NOMO-1 (cell line): ENCODE data around the gene SCUBE1.

ENCODE experiments used
- DNase-seq, 2 experiments: peaks; one replicate each; lab custom pipeline; 2025; ENCODE audit not compliant: unreplicated experiment in 2 of 2; lab: John Stamatoyannopoulos, UW

The SCUBE1 gene

DNA sequence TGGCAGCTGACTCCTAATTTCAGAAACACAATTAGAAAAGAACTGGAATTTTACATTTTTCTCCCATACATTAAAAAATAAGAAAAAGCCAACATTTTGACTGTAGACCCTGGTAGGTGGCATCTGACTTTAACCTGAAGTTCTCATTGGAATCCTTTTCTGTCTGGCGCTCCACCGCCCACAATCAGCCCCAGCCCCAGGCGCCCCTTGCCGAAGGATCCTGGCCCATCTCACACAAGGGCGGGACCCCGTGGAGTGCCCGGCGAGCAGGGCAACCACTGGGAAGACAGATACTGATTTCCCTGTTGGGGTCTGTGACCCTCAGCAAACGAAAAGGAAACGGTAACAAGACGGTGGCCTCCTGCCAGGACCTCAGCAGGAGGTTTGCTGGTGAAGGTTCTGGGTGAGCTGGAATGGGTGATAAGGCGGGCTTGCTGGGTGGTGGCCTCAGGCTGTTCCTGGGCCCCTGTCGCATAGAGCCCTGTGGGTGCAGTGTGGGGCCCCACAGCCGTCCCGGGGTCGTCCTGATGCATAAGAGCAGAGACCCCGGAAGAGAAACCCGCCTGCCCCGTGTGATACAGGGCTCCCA is 176.1 kb downstream of the SCUBE1 start:
- DNase-seq = no peak

DNA sequence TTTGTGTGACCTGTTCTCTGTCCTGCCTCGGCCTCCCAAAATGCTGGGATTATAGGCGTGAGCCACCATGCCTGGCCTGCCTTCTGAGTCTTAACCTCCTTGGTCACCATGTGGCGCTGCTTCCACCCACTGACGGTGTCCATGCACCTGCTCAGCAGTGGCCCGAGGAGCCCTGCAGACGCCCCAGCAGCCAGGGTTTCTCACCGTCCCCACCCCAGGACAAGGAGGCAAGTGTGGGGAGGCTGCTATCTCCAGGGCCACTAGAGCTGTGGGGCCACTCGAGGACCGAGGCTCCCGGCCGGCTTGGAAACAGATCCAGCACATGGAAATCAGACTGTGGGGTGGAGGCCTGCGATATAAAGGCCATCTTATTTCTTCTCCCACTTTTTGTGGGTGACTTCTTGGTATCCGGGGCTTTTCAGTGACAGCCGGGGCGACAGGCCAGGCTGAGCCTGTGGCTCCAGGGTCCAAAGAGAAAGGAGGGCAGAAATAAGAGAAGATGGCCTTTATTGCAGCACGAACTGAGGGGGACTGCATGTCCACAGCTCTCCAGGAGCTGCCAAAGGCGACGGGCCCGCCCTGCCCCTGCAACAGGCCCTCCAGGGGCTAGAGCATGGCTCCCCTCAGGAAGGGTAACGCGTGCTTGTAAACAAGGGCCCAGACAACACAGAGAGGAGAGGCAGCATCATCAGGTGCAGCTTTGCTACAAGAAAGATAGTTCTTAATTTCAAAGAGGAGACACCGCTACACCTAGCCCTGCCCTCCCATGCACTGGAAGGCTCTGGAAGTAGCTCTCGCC is 176.8 kb downstream of the SCUBE1 start:
- no peak for DNase-seq

DNA sequence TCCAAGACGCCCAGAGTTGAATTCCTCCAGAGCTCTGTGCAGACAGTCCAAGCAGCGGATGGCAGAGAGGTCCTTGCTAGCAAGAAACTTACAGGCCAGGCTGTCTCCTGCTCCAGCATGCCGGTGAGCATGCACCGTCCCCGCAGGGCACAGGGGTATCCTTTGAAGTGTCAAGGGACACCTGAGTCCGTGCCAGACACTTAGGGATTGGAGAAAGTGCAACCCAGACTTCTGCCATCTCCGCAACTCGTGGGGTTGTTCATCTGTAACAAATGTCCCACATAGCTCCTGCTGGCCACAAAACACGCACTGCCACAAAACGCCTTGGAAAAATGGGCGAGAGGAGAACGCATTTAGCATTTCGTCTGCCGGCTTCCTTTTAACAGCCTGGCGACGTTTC is 178.5 kb downstream of the SCUBE1 start:
- no peak for DNase-seq

DNA sequence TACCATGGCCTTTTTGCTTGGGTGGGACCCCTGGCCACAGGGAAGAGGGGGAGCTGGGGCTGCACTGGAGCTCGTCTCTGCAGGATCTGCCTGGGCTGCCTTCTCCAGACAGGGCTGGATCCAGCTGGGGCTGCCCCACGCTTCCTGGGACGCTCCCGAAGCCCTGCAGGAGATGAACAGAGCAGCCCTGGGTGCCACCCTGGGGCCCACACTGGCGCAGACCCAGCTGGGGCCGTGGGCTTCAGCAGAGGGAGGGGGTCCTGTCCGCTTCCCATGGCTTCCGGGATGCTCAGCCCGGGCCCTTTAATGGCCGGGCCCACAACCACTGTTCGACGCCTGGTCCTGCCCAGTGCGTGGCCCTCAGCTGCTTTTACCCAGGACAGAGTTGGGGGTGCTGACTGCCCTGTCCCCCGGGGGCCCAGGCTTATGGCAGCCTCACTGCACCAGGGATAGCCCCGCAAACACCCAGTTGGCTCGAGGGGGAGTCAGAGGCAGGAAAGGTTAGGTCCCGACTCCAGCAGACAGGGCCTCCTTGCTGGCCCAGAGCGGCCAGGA is 179.9 kb downstream of the SCUBE1 start:
- no peak for DNase-seq

DNA sequence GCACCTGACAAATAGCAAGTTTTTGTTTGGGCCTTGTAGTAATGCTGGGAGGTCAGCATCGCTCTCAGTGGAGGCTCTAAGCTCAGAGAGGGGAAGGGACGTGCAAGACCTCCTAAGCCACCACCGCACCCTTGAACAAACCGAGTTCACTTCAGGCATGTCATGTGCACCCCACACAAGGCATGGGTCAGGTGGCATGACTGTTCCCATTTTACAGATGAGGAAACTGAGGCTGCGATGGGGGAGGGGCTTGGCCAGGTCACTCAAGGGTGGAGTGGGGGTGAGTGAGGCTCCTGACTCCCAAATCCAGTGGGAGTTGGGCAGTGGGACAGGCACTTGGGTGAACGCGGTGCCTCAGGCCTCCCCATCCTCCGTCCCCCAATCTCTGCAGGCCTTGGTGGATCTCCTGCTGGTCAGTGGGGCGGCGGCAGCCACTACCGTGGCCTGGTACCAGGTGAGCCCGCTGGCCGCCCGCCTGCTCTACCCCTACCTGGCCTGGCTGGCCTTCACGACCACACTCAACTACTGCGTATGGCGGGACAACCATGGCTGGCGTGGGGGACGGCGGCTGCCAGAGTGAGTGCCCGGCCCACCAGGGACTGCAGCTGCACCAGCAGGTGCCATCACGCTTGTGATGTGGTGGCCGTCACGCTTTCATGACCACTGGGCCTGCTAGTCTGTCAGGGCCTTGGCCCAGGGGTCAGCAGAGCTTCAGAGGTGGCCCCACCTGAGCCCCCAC is 180.6 kb downstream of the SCUBE1 start:
- DNase-seq = no peak

DNA sequence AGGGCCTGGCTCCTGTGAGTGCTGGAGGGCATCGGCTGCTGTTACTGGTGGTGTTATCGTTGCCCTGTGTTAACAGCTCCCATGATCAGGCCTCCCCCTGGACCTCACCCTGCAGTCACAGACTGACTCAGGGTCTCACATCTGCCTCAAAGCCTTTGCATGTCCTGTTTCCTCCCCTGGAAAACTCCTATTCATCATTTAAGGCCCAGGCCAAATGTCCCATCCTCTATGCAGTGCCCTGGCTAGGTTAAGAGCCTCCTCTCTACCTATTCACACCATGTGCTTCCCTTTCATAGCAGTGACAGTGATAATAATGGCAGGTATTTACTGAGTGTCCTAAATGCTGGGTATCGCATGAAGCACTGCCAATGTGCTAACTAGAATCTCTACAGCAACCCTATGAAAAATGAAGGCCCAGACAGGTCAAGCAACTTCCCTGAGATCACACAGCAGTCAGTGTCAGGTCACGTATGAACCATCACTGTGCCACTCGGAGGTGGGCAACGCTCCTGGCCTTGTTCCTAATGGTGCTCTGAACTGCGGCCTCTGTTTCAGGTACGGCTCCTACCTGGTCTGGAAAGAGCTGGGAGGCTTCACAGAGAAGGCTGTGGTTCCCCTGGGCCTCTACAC is 182.6 kb downstream of the SCUBE1 start:
- DNase-seq = no peak

DNA sequence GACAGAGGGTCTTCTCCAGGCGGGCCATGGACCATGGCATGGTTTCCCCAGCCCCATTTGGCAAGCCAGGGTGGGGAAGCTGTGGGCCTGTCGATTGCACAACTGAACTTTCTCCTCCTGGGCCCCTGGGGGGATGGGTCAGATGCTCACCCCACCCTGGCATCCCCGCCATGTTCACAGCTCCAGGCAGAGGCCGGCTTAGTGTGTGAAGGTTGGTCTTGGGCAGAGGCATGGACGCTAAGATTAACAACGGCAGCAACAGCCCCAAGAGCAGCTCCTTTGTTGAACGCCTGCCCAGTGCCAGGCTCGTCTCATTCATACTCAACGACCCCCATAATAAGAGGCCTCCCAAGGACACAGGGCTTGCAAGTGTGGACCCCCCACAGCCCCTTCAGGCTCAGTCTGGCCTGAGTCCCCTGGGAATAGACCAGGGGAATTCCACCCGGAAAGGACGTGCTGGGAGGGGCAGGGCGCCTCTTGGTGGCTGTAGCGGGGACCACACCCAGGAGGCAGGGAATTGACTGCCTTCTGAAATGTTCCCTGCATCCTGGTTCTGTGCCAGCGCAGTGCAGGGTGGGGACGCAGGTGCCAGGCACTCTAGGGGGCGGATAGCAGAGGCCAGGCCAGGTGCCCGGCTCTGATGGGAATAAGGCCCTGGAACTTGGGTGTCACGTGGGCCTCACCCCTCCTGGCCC is 183.5 kb downstream of the SCUBE1 start:
- no peak for DNase-seq

DNA sequence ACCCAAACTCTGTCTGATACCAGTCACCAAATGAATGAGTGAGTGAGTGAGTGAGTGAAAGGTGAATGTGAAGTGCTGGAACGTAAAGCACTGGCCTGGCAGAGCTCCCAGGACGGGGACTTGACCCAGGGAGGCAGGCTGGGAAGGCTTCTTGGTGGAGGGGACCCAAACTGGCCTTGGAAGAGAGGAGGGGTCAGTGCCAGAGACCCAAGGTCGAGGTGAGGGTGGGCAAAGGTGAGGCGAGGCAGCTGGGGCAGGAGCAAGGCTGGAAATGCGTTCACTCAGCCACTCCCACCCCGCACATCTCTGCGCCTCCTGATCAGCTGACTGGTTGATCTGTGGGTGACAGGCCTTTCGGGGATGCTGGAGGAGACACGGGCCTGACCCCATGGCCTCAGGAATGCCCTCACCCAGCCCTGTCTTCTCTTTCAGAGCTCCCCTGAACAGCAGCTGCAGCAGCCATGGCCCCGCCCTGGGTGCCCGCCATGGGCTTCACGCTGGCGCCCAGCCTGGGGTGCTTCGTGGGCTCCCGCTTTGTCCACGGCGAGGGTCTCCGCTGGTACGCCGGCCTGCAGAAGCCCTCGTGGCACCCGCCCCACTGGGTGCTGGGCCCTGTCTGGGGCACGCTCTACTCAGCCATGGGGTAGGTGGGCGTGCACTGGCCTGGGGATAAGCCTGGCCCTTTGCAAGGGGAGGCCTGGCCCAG is 184.2 kb downstream of the SCUBE1 start:
- no peak for DNase-seq

DNA sequence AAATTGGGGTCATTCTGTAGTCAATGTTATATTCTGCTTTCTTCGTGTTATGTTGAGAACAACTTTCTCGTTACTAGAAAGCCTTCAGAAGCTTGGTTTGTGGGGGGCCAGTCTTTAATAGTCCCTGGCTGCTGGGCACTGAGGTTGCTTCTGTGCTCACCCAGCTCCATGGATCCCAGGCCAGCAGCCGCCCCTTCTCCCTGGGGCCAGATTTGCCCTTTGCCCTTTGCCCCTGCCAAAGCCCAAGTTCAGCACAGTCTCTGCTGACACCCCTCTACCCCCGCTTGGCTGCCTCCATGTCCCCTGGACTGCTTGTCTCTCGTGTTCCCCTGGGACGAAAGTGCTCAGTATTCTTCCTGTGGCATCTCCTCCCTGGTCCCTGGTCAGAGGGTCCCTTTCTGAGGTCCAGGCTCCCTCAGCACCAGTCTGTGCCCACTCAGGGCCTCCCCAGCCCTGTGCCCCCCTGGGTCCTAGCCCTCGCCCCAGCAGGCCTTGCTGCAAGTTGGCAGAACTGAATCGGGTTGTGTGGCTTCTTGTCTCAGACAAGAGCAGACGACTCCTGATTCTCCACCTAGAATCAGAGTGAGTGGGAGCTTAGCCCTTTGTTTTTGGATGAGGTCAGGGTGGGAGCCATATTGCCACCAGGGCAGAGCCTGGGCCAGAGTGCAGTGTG is 185.2 kb downstream of the SCUBE1 start:
- DNase-seq = no peak

DNA sequence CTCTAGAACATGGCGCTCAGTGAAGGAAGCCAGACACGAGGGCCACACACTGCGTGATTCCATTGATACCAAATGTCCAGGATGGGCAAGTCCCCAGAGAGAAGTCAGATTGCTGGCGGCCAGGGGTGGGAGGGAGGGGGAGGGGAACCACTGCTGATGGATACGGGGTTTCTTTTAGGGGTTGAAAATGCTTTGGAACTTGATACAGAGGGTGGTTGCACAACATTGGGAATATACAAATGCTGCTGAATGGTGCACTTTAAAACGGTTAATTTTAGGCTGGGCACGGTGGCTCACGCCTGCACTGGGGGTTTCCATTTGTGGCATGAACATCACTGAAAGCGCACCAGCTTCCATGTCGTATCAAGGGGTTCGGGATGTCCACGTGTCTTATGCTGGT is 186.8 kb downstream of the SCUBE1 start:
- DNase-seq = no peak

DNA sequence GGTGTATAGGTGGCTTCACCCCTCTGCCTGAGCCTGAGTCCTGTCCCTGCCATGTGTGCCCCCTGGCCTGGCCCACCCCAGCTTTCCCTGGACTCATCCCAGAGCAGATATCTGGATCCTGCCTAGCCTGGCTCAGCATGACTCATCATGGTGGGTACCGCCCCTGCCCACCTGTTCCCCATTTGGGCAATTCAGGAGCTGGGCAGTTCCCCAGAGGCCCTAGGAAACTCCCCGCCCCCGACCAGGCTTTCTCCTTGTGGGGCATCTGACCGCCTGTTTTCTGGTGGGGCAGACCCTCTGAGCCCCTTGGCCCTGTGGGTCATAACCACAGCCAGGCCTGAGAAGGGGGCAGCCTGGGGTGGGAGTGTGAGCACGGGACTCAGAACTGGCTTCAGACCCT is 187.4 kb downstream of the SCUBE1 start:
- DNase-seq = no peak

DNA sequence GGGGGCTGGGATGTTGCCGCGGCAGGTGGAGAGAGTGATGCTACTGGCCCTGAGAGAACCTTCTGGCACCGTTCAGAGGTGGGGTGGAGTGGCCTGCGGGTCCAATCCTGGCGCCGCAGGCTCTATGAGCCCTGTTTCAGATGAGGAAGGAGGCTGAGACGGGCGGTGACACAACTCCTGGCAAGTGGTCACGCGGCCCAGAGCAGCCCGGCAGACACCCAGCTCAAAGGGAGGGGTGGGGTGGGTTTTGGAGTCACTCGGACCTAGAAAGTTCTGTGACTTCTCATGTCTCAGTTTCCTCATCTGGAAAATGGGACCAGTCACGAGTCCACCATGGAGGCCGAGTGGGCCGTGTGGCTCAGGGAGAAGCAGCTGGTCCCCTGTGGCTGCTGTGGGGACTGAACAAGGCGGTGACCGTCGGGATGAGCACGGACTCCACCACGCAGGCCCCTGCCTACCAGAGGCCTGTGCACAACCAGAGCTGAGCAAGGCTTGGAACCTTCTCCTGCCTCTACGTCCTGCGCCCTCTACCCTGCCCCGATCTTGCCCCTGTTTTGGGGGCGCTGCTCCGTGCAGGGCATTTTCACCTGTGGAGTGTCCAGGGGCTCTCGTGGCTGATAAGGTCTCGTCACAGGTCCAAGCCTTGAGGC is 188.2 kb downstream of the SCUBE1 start:
- peak; percentile 38 to 58 for DNase-seq

DNA sequence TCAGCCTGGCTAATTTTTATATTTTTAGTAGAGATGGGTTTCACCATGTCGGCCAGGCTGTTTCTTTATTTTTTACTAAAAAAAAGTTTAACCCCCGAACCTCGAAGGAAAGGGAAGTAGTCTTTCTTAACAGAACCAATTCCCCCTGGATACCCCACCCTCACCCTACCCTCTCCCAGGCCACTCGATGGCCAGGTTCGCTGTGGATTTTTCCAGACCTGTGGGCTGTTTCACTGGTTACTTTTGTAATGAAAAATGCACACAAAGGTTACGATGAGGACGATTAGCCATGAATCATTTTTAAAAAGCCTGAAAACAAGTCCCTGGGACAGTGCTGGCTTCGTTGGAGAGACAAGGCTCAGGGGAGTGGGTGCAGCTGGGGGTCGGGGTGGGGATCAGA is 189.3 kb downstream of the SCUBE1 start:
- peak; percentile 4 to 11 for DNase-seq

DNA sequence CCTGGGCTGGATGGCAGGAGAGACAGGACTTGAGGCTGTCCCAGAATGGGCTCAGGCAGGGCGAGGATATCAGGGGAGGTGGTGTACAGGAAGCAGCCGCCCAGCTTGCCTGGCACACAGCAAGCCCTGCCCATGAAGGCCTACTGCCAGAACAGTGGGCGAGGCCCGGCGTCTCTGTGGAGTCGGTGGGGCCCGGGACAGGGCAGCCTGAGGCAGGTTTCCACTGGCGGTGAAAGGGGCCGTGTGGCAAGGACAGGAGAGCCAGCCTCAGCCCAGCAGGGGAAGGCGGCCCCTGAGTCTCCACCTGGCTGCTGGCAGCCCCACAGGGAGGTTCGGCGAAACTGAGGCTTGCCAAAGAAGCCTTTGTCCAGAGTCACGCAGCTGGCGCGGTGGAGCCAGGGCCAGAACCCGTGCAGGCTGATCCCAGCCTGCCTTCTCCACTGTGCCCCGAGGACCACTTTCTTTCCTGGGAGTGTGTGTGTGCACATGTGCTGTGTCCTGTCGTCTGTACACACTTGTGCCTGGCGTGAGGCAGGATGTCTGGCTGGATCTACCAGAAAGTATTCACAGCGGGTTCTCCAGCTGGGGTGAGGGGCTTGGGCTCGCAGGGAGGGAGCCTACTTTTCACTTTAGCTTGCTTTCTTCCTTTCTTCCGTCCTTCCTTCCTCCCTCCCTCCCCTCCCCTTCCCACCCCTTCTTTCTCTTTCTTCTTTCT is 190.7 kb downstream of the SCUBE1 start:
- peak; percentile 18 to 26 for DNase-seq

DNA sequence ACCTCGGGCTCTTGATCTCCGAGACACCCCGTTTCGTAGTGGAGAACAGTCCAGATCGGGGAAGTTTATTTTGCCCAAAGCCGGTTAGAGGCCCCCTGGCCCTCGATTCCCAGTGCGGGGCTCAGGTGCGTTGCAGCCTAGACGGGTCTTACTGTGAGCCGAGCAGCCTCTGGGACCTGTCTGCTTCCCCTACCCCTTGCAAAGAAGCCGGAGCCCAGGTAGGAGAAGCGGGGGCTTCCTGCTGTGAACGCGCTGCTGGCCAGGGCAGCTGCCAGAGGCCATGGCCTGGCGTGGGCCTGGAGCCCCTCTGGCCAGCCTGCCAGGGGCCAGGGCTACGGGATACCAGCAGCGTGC is 191.2 kb downstream of the SCUBE1 start:
- no peak for DNase-seq

DNA sequence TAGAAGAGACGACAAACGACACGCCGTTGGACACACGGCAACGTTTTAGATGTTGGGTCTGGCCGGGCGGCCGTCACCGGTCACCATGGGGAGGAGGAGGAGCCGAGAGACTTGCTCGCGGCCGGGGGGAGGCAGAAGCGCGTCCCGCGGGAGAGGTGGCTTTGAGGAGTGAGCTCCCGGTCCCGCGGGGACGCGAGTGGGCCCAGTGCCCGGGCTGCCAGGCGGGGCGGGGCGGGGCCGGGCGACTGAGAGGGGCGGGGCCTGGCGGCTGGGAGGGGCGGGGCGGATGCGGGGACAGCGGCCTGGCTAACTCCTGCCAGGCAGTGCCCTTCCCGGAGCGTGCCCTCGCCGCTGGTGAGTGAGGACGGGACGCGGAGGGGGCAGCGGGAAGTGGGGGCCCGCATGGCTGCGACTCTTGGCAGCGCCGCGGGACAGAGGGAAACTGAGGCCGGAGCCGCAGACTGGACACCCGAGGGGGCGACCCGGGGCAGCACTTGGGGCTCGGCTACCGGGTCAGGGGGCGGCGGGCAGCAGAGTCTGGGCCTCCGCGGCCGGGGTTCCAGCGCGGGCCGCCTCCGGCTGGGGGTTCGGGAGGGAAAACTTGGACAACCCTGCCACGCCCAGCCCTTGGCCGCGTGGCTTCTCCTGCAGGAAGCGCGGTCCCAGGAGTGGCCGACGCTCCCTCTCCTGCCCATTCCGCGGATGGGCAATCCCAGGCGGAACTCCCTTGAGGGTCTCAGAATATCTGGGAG is 191.7 kb downstream of the SCUBE1 start, which contains the start of gene TSPO:
Gene TSPO (plus strand): TSS at position 309 of the 752 bp plus-strand sequence. CDS start 7,680 bp downstream, outside the sequence.
- DNase-seq = peak; percentile 13 to 17

DNA sequence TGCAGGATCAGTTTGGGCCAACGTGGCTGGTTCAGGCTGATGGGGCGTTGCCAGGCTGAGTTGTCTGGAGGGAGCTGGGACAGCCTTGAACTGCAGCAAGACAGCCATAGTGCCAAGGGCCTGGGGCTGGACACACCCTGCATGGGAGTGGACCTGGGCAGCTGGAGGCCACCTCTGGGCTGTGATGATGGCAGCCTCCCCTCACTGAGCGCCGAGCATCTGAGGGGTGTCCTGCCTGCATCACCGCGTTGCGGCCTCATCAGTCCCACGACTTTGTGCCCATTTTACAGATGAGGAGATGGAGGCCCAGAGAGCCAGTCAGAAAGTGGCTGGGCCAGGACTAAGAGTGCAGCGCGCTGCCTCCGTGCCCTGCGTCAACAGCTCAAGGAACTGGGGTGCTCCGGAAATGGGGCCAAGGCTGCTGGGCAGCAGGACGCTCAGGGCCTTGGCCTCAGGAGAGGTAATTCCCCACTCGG is 192.4 kb downstream of the SCUBE1 start:
- no peak for DNase-seq
